PFSK-1 (cell line): ENCODE data around the gene CACNA1D.

ENCODE experiments used
- FOXP2 ChIP-seq: optimal IDR thresholded peaks from 2 replicates; pipeline ENCODE3; 2011; ENCODE audit warnings: borderline replicate concordance, control low read depth, inconsistent platforms; ENCODE audit not compliant: insufficient read depth; ENCODE audit errors: extremely low read length, extremely low read depth
- POLR2AphosphoS5 ChIP-seq: IDR thresholded peaks from 2 replicates; pipeline ENCODE4 v1.6.1; 2012; ENCODE audit warnings: low read depth, mild to moderate bottlenecking, control low read depth, low read length, moderate library complexity
- SIN3A ChIP-seq: IDR thresholded peaks from 2 replicates; pipeline ENCODE4 v1.6.1; 2012; ENCODE audit warnings: mild to moderate bottlenecking, low read length, moderate library complexity, borderline replicate concordance; ENCODE audit not compliant: insufficient read depth
- TAF1 ChIP-seq: IDR thresholded peaks from 2 replicates; pipeline ENCODE4 v1.6.1; 2012; ENCODE audit warnings: low read length, control low read depth, borderline replicate concordance; ENCODE audit not compliant: insufficient read depth
- TF ChIP-seq, protein P1 (sequence below), 2 experiments: IDR thresholded peaks; 2 replicates each; pipeline versions ENCODE4 v1.6.1 to v1.8.0; 2011 to 2012; ENCODE audit warnings: low read depth in 2 of 2, low read length in 2 of 2, control low read depth in 1 of 2, inconsistent platforms in 1 of 2, mild to moderate bottlenecking in 1 of 2, moderate library complexity in 1 of 2; ENCODE audit not compliant: insufficient read depth in 1 of 2

DNA sequence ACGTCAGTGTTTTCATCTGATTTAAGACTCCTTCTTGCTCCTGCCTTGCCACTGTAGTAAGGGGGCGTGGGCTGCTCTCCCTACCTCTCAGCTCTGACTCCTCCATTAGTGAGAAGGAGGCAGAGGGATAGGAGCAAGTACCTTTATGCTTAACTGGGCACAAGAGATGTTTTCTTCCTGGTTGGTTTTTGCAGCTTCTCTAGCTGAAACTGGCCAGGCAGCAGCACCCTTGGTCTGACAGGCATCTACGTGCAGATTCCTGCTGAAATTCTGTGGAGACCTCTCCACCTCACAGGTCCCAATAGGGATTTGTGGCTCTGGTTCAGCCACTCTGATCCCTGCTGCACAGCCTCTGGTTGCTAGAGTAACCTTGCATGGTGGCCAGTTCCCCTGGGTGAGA lies 132.5 kb downstream of the CACNA1D start:
- TF ChIP-seq POLR2AphosphoS5 = no peak
- TF ChIP-seq FOXP2 = no peak
- TF ChIP-seq TAF1 = no peak
- no peak for TF ChIP-seq SIN3A
- TF ChIP-seq, protein P1, sequence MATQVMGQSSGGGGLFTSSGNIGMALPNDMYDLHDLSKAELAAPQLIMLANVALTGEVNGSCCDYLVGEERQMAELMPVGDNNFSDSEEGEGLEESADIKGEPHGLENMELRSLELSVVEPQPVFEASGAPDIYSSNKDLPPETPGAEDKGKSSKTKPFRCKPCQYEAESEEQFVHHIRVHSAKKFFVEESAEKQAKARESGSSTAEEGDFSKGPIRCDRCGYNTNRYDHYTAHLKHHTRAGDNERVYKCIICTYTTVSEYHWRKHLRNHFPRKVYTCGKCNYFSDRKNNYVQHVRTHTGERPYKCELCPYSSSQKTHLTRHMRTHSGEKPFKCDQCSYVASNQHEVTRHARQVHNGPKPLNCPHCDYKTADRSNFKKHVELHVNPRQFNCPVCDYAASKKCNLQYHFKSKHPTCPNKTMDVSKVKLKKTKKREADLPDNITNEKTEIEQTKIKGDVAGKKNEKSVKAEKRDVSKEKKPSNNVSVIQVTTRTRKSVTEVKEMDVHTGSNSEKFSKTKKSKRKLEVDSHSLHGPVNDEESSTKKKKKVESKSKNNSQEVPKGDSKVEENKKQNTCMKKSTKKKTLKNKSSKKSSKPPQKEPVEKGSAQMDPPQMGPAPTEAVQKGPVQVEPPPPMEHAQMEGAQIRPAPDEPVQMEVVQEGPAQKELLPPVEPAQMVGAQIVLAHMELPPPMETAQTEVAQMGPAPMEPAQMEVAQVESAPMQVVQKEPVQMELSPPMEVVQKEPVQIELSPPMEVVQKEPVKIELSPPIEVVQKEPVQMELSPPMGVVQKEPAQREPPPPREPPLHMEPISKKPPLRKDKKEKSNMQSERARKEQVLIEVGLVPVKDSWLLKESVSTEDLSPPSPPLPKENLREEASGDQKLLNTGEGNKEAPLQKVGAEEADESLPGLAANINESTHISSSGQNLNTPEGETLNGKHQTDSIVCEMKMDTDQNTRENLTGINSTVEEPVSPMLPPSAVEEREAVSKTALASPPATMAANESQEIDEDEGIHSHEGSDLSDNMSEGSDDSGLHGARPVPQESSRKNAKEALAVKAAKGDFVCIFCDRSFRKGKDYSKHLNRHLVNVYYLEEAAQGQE (IDR thresholded peaks at IDR 0.05; ENCODE audit: insufficient read depth in 1 of 2, low read depth in 2 of 2, low read length in 2 of 2) = no peak
